Right renal cortex interstitium (tissue), 3 donors: Measurements from ENCODE around the gene PLEKHG4. TPM values are rescaled to one million over a fixed set of nuclear protein-coding genes. Genes with fewer than 3 reads are reported as not detected.

Experiments
- DNase-seq, 3 donors: peaks; one replicate each; pipeline ENCODE4 v3.0.0-alpha.2; 2013; ENCODE audit warnings: low read depth in 3 of 3, low spot score in 2 of 3
- polyA plus RNA-seq, 3 donors: library from polyadenylated mRNA; unstranded; fragments of 120-200 nt; gene quantifications; one replicate each; pipeline ENCODE4 v1.2.1, GENCODE V29; 2013; ENCODE audit not compliant: insufficient read length in 3 of 3

Gene PLEKHG4
- polyA plus RNA-seq, 3 donors = 13.4 to 14.3 (median 13.8) TPM

GRCh38 chr16:67317853-67318252, 38.5 kb downstream of the PLEKHG4 start:
- no peak for DNase-seq

GRCh38 chr16:67326115-67326471, 46.8 kb downstream of the PLEKHG4 start:
- no peak for DNase-seq

DNA sequence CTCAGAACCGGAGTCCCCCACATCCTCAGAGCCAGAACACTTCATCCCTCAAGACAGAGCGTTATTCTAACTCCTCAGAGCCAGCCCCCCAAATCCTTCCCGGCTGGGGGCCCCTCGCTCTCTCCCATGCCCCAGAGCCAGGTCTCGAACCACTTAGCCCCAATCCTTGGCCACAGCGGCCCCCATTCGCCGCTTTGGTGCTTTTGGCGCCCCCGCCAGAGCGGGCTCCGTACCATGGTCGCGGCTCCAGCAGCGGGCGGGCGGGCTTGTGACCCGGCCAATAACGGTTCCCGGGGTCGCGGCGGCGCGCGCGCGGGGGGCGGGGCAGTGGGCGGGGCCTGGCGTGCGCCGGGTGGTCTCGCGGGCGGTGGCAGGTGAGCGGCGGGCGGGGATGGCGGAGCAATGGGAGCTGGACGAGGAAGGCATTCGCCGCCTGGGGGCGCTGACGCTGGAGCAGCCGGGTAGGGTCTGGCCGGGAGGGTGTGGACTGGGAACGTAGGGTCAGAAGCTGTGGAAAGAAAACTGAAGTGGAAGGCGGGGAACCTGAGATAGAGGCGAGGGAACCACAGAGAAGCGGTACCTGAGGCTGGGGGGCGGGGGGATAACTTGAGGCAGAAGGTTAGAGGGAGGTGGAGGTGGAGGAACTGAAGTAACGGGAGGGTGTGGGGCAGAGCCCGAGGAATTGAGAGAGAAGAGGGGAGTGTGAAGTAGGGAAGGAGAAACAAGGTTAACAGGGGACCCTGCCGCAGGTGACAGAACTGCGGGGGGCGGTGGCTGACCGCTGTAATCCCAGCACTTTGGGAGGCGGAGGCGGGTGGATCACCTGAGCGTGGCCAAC, 47.4 kb downstream of the PLEKHG4 start, which contains the start of the genes KCTD19 and LRRC36:
Gene KCTD19 (minus strand): TSS at position 270 of the 838 bp plus-strand sequence. CDS start 34 bp downstream, at position 236.
Gene LRRC36 (plus strand): TSS at position 344 of the 838 bp plus-strand sequence. CDS start 48 bp downstream, at position 392.
- DNase-seq = peak in 2 of 3 donors; percentile 27 to 54

DNA sequence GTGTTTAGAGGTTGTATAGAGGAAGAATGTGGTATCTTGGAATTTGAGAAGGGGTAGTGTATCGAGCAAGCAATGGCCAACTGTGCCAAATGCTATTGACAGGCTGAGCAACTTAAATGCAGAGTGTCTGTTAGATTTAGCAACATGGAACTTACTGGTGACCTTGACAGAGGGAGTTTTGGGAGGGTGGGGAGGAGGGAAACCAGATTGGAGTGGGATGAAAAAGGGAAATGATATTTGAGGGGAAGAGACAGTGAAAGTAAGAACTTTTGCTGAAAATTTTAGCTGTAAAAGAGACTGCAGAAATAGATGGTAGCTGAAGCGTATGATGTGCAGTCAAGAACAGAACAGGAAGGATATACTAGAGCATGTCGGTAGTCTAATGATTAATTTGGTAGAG, 48.4 kb downstream of the PLEKHG4 start:
- DNase-seq = no peak

GRCh38 chr16:67329901-67330300, 50.6 kb downstream of the PLEKHG4 start:
- DNase-seq = no peak

DNA sequence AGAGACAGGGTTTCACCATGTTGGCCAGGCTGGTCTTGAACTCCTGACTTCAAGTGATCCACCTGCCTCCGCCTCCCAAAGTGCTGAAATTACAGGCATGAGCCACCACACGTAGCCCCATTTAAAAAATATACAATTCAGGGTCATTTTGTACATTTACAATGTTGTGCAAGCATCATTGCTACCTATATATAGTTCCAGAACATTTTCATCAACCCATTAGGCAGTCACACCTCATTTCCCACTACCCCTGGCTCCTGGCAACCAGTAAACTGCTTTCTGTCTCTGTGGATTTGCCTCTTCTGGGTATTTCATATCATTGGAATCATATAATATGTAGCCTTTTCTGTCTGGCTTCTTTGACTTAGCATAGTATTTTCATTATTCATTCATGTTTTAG, 54.0 kb downstream of the PLEKHG4 start:
- DNase-seq = no peak

GRCh38 chr16:67336116-67336515, 56.8 kb downstream of the PLEKHG4 start:
- DNase-seq = no peak

GRCh38 chr16:67336648-67337047, 57.3 kb downstream of the PLEKHG4 start:
- DNase-seq = no peak

Other genes with a start within 250 kb of the PLEKHG4 start
- 10 to 100 TPM; 22.9 to 26.7 (median 23.1) TPM for gene PHAF1, start 169.6 kb upstream of the PLEKHG4 start, polyA plus RNA-seq
- gene B3GNT9, start 128.5 kb upstream of the PLEKHG4 start, polyA plus RNA-seq = 1 to 10 TPM; 9.0 to 9.8 (median 9.1) TPM
- 1 to 10 TPM; 3.5 to 4.3 (median 3.8) TPM for gene TRADD, start 119.6 kb upstream of the PLEKHG4 start, polyA plus RNA-seq
- gene FBXL8, start 119.6 kb upstream of the PLEKHG4 start, polyA plus RNA-seq = under 1 TPM; 0.96 to 1.00 (median 0.96) TPM
- gene HSF4, start 114.8 kb upstream of the PLEKHG4 start, polyA plus RNA-seq = 1 to 10 TPM; 1.1 to 1.3 (median 1.2) TPM
- gene NOL3, start 109.0 kb upstream of the PLEKHG4 start, polyA plus RNA-seq = 1 to 10 TPM; 3.9 to 4.3 (median 4.2) TPM
- 10 to 100 TPM; 22.7 to 28.4 (median 27.3) TPM for gene MATCAP1, start 95.6 kb upstream of the PLEKHG4 start, polyA plus RNA-seq
- 1 to 10 TPM; 4.2 to 5.6 (median 4.3) TPM for gene EXOC3L1, start 89.4 kb upstream of the PLEKHG4 start, polyA plus RNA-seq
- gene E2F4, start 87.4 kb upstream of the PLEKHG4 start, polyA plus RNA-seq = 10 to 100 TPM; 51.1 to 55.7 (median 53.0) TPM
- 1 to 10 TPM; 4.3 to 5.5 (median 4.9) TPM for gene ELMO3, start 80.4 kb upstream of the PLEKHG4 start, polyA plus RNA-seq
- gene TMEM208, start 52.4 kb upstream of the PLEKHG4 start, polyA plus RNA-seq = 10 to 100 TPM; 38.1 to 43.2 (median 43.0) TPM
- gene FHOD1, start 32.1 kb upstream of the PLEKHG4 start, polyA plus RNA-seq = 10 to 100 TPM; 32.9 to 38.9 (median 33.0) TPM
- 1 to 10 TPM; 2.4 to 3.6 (median 2.9) TPM for gene SLC9A5, start 30.6 kb upstream of the PLEKHG4 start, polyA plus RNA-seq
- 1 to 10 TPM in 2 of 3 donors, under 1 TPM in 1; 0.44 to 1.2 (median 1.0) TPM for gene KCTD19, start 47.2 kb downstream of the PLEKHG4 start, polyA plus RNA-seq
- gene LRRC36, start 47.3 kb downstream of the PLEKHG4 start, polyA plus RNA-seq = 1 to 10 TPM; 3.2 to 4.6 (median 3.7) TPM
- 10 to 100 TPM; 54.6 to 62.9 (median 58.7) TPM for gene TPPP3, start 114.0 kb downstream of the PLEKHG4 start, polyA plus RNA-seq
- 1 to 10 TPM; 9.1 to 9.9 (median 9.7) TPM for gene ZDHHC1, start 136.9 kb downstream of the PLEKHG4 start, polyA plus RNA-seq
- 10 to 100 TPM; 44.4 to 54.9 (median 45.6) TPM for gene HSD11B2, start 151.6 kb downstream of the PLEKHG4 start, polyA plus RNA-seq
- 10 to 100 TPM; 82.9 to 99.8 (median 85.5) TPM for gene ATP6V0D1, start 201.6 kb downstream of the PLEKHG4 start, polyA plus RNA-seq
- gene AGRP, start 204.0 kb downstream of the PLEKHG4 start, polyA plus RNA-seq = under 1 TPM in 1 of 3 donors, not detected in 2; 0.17 TPM
- 100 to 1,000 TPM in 2 of 3 donors, 10 to 100 TPM in 1; 93.8 to 115 (median 100) TPM for gene RIPOR1, start 249.3 kb downstream of the PLEKHG4 start, polyA plus RNA-seq